Activated CD4-positive, alpha-beta T cell treated with anti-CD3 and anti-CD28 coated beads, Interleukin-2, amount 10 ng/mL, durations not matched to agents 24 days and 14 days (primary cell): ENCODE measurements around the gene NRXN2. TPM values are rescaled to one million over a fixed set of nuclear protein-coding genes. Genes with fewer than 3 reads are reported as not detected.
"Not testable (repeated sequence)": the region's sequence is repeated elsewhere in the genome, so short reads cannot be mapped to it uniquely, and the experiment has no call there.

Experiments
- DNase-seq: peaks from one replicate; pipeline ENCODE4 v3.0.0; 2022
- H3K27ac Mint-ChIP-seq: one replicate; pipeline ENCODE4 v1.8.0; 2022; ENCODE audit warnings: mild to moderate bottlenecking, mixed read lengths
- H3K27me3 Mint-ChIP-seq: one replicate; pipeline ENCODE4 v1.8.0; 2022; ENCODE audit warnings: mixed read lengths
- H3K36me3 Mint-ChIP-seq: one replicate; pipeline ENCODE4 v1.8.0; 2022; ENCODE audit warnings: low read depth, mild to moderate bottlenecking, mixed read lengths
- H3K4me1 Mint-ChIP-seq: one replicate; pipeline ENCODE4 v1.8.0; 2021; ENCODE audit warnings: mixed read lengths
- H3K4me3 Mint-ChIP-seq: one replicate; pipeline ENCODE4 v1.8.0; 2022; ENCODE audit warnings: mild to moderate bottlenecking, moderate library complexity, mixed read lengths
- H3K9me3 Mint-ChIP-seq: one replicate; pipeline ENCODE4 v1.8.0; 2021; ENCODE audit warnings: mixed read lengths
- intact Hi-C: fragments of 100-400 bp; cut with micrococcal nuclease; formaldehyde crosslinking; loops from one replicate; pipeline ENCODE4 v1.15.1; 2023
- total RNA-seq: library from RNA; stranded (reverse); gene quantifications from 2 replicates; pipeline ENCODE4 v1.2.3, GENCODE V29; 2022

NRXN2 gene
- total RNA-seq, 1 donor from 2014 or later = 0.61 TPM

GRCh38 chr11:64664236-64664870, 58.6 kb downstream of the NRXN2 start:
- H3K27ac Mint-ChIP-seq, H3K27me3 Mint-ChIP-seq, H3K36me3 Mint-ChIP-seq, DNase-seq, intact Hi-C loops, H3K4me3 Mint-ChIP-seq, H3K4me1 Mint-ChIP-seq, H3K9me3 Mint-ChIP-seq: not testable (repeated sequence)

- Mint-ChIP-seq H3K36me3 (no peaks in the 10 kb centered on the region), H3K27me3 (peaks cover 3% of the 10 kb centered on the region), H3K9me3 (no peaks in the 10 kb centered on the region), H3K4me1 (no peaks in the 10 kb centered on the region), H3K27ac (no peak overlapping the region), H3K4me3 (no peak overlapping the region)
- intact Hi-C loops = no loop called here
- no peak for DNase-seq
Measured at GRCh38 chr11:64663656-64664055, 59.3 kb downstream of the NRXN2 start.

GRCh38 chr11:64661614-64662013, 61.4 kb downstream of the NRXN2 start:
- Mint-ChIP-seq H3K4me1 (peaks cover 4% of the 10 kb centered on the region), H3K36me3 (no peaks in the 10 kb centered on the region), H3K4me3 (no peak overlapping the region), H3K9me3 (no peaks in the 10 kb centered on the region), H3K27me3 (no peaks in the 10 kb centered on the region), H3K27ac (no peak overlapping the region)
- no peak for DNase-seq
- intact Hi-C loops = no loop called here

- H3K36me3 Mint-ChIP-seq = no peaks in the 10 kb centered on the region
- H3K9me3 Mint-ChIP-seq = no peaks in the 10 kb centered on the region
- intact Hi-C loops = no loop called here
- DNase-seq = no peak
- no peaks in the 10 kb centered on the region for H3K27me3 Mint-ChIP-seq
- no peak overlapping the region for H3K4me3 Mint-ChIP-seq
- no peak overlapping the region for H3K27ac Mint-ChIP-seq
- peaks cover 4% of the 10 kb centered on the region for H3K4me1 Mint-ChIP-seq
Measured at GRCh38 chr11:64661146-64661545, 61.9 kb downstream of the NRXN2 start.

- no peak for DNase-seq
- H3K9me3 Mint-ChIP-seq = no peaks in the 10 kb centered on the region
- no peak overlapping the region for H3K4me3 Mint-ChIP-seq
- intact Hi-C loops = no loop called here
- H3K4me1 Mint-ChIP-seq = peaks cover 4% of the 10 kb centered on the region
- no peak overlapping the region for H3K27ac Mint-ChIP-seq
- no peaks in the 10 kb centered on the region for H3K27me3 Mint-ChIP-seq
- H3K36me3 Mint-ChIP-seq = no peaks in the 10 kb centered on the region
Measured at GRCh38 chr11:64660706-64661105, 62.3 kb downstream of the NRXN2 start.

GRCh38 chr11:64660205-64660604, 62.8 kb downstream of the NRXN2 start:
- peaks cover 4% of the 10 kb centered on the region for H3K4me1 Mint-ChIP-seq
- H3K4me3 Mint-ChIP-seq = no peak overlapping the region
- no peaks in the 10 kb centered on the region for H3K27me3 Mint-ChIP-seq
- H3K9me3 Mint-ChIP-seq = no peaks in the 10 kb centered on the region
- DNase-seq = no peak
- no peaks in the 10 kb centered on the region for H3K36me3 Mint-ChIP-seq
- no peak overlapping the region for H3K27ac Mint-ChIP-seq
- intact Hi-C loops = no loop called here

- intact Hi-C loops = no loop called here
- H3K27ac Mint-ChIP-seq = no peak overlapping the region
- no peak for DNase-seq
- no peak overlapping the region for H3K4me3 Mint-ChIP-seq
- H3K4me1 Mint-ChIP-seq = peaks cover 4% of the 10 kb centered on the region
- H3K27me3 Mint-ChIP-seq = no peaks in the 10 kb centered on the region
- H3K36me3 Mint-ChIP-seq = no peaks in the 10 kb centered on the region
- no peaks in the 10 kb centered on the region for H3K9me3 Mint-ChIP-seq
Measured at GRCh38 chr11:64659417-64660144, 63.4 kb downstream of the NRXN2 start.

GRCh38 chr11:64658265-64658664, 64.7 kb downstream of the NRXN2 start:
- DNase-seq = no peak
- H3K36me3 Mint-ChIP-seq = no peaks in the 10 kb centered on the region
- H3K4me1 Mint-ChIP-seq = peaks cover 6% of the 10 kb centered on the region
- H3K4me3 Mint-ChIP-seq = no peak overlapping the region
- intact Hi-C loops = no loop called here
- no peaks in the 10 kb centered on the region for H3K27me3 Mint-ChIP-seq
- no peaks in the 10 kb centered on the region for H3K9me3 Mint-ChIP-seq
- H3K27ac Mint-ChIP-seq = no peak overlapping the region

GRCh38 chr11:64656862-64657261, 66.1 kb downstream of the NRXN2 start:
- Mint-ChIP-seq H3K27me3 (no peaks in the 10 kb centered on the region), H3K9me3 (no peaks in the 10 kb centered on the region), H3K4me3 (no peak overlapping the region), H3K4me1 (peaks cover 9% of the 10 kb centered on the region), H3K27ac (no peak overlapping the region), H3K36me3 (no peaks in the 10 kb centered on the region)
- DNase-seq = no peak
- intact Hi-C loops = no loop called here

GRCh38 chr11:64655941-64656601, 66.9 kb downstream of the NRXN2 start:
- H3K36me3 Mint-ChIP-seq = no peaks in the 10 kb centered on the region

GRCh38 chr11:64654958-64655541, 67.9 kb downstream of the NRXN2 start:
- H3K4me1 Mint-ChIP-seq = peaks cover 9% of the 10 kb centered on the region
- no peaks in the 10 kb centered on the region for H3K9me3 Mint-ChIP-seq
- H3K27me3 Mint-ChIP-seq = no peaks in the 10 kb centered on the region
- H3K36me3 Mint-ChIP-seq = no peaks in the 10 kb centered on the region
- intact Hi-C loops = no loop called here
- DNase-seq = no peak
- no peak overlapping the region for H3K27ac Mint-ChIP-seq
- no peak overlapping the region for H3K4me3 Mint-ChIP-seq

More at GRCh38 chr11:64655941-64656601, 66.9 kb downstream of the NRXN2 start:
- H3K4me3 Mint-ChIP-seq = no peak overlapping the region
- DNase-seq = no peak
- no peaks in the 10 kb centered on the region for H3K9me3 Mint-ChIP-seq
- H3K27ac Mint-ChIP-seq = no peak overlapping the region
- intact Hi-C loops = no loop called here
- H3K27me3 Mint-ChIP-seq = no peaks in the 10 kb centered on the region
- H3K4me1 Mint-ChIP-seq = peaks cover 9% of the 10 kb centered on the region

GRCh38 chr11:64654439-64654838, 68.6 kb downstream of the NRXN2 start:
- H3K4me1 Mint-ChIP-seq = peaks cover 9% of the 10 kb centered on the region

GRCh38 chr11:64653388-64653973, 69.5 kb downstream of the NRXN2 start:
- Mint-ChIP-seq H3K4me1 (peaks cover 9% of the 10 kb centered on the region), H3K27ac (no peak overlapping the region), H3K9me3 (no peaks in the 10 kb centered on the region), H3K27me3 (peaks cover 3% of the 10 kb centered on the region), H3K36me3 (no peaks in the 10 kb centered on the region), H3K4me3 (no peak overlapping the region)
- intact Hi-C loops = loop anchor here (1.0 to 2.0 kb wide), 2 partner anchors 100 to 205 kb away; no protein-coding TSS in a partner anchor
- no peak for DNase-seq

More at GRCh38 chr11:64654439-64654838, 68.6 kb downstream of the NRXN2 start:
- intact Hi-C loops = no loop called here
- H3K4me3 Mint-ChIP-seq = no peak overlapping the region
- H3K27ac Mint-ChIP-seq = no peak overlapping the region
- H3K9me3 Mint-ChIP-seq = no peaks in the 10 kb centered on the region
- DNase-seq = no peak
- H3K27me3 Mint-ChIP-seq = no peaks in the 10 kb centered on the region
- H3K36me3 Mint-ChIP-seq = no peaks in the 10 kb centered on the region
